HL-60/S4 treated with phorbol 12-myristate 13-acetate at 8.2 ng/mL for 4 days and 3 days (cell line): ENCODE measurements around the gene AGAP4.
"Not testable (repeated sequence)": the region's sequence is repeated elsewhere in the genome, so short reads cannot be mapped to it uniquely, and the experiment has no call there.

Experiments
- in situ Hi-C: fragments of 300-500 bp; cut with MboI; formaldehyde crosslinking; loops from 2 replicates; pipeline ENCODE4 v1.15.0; 2022; ENCODE audit warnings: low sequenced_read_pairs

The AGAP4 gene

DNA sequence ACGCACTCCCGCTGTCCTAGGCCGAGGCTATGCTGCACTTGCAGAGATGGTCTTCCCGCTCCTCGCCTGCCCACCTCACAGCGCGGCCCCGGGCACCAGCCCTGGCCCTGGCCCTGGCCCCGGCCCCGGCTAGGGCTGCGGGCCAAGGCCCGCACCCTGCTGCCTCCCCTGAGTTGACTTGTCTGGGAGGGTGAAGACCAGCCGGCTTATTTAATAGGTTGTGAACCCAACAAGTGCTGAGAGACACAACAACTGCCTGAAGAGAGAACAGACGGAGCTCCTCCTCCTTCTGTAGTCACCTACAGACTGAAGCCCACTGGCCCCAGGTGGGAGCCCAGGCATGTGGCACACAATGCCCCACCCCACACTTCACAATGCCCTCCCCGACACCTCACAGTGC lies at the start of gene AGAP4:
Gene AGAP4 (minus strand): TSS at position 101 of the 400 bp plus-strand sequence. CDS start 153 bp downstream, outside the sequence.
- in situ Hi-C loops = not testable (repeated sequence)

DNA sequence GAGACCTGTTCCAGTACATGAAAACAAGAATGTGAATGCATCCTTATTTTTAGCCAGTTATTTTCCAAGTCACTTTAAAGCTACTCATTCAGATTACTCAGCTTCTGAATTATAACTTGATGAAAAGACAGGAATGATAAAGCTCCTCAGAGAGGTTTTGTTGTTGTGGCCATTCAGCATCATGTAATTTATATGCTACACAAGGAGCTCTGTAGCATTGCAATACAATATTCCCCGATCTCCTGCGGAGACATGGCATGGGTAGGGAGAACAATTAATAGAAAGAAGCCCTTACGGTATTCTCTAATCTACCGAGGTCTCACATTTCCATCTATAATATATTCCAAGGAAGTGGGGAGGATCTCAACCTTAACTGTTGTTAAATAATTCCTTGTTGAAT lies 43.4 kb upstream of the AGAP4 start:
- in situ Hi-C loops = not testable (repeated sequence)

DNA sequence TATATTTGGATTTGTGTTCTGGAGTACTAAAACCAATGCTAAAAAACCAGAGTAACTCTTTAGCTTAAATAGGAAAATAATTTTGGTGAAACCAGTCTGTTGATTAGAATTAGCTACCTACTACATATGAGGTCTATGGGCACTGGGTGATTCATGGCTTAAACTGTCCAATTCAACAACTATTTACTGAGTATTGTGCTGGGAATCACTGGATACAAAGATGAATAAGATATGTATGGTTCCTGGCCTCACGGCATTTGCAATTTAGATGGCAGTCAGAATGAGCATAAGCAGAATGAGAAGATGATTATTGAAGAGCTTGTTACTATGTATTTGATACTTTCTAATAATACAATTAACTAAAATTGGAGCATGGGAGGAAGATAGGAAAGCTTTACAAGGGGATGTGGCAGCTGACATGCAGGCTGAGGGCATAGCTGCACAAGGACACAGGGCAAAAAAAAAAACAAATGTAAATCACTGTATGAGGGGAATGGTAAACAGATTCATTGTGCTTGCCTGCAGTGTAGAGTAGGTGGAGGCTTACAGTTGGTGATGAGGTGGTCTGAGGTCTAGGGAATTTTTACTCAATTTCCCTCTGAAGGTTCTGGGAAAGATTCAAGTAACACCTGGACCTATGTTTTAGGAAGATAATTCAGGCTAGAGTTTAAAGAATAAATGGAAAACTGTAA lies 42.4 kb upstream of the AGAP4 start:
- in situ Hi-C loops = not testable (repeated sequence)

DNA sequence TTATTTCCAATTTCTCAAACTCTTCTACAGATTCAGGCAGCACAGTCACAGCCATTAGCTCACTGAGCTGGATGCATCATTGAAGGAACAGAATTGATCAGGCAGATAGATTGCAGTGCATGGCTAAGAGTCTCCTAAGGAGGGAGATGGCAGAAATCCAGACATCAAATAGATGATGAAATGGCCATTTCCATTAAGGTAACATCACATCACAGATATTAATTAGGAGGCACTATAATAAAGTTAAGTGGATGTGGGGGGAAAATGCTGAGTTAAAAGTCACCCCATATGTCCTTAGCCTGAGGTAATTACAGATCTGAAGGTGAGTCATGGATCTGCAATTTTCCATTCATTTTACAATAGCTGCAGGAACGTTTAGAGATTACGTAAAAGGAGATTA lies 35.6 kb upstream of the AGAP4 start:
- in situ Hi-C loops = not testable (repeated sequence)

DNA sequence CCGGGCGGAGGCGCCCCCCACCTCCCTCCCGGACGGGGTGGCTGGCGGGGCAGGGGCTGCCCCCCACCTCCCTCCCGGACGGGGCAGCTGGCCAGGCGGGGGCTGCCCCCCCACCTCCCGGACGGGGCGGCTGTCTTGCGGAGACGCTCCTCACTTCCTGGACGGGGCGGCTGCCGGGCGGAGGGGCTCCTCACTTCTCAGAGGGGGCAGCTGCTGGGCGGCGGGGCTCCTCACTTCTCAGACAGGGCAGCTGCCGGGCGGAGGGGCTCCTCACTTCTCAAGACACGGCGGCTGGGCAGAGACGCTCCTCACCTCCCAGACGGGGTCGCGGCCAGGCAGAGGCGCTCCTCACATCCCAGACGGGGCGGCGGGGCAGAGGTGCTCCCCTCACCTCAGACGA lies 18.1 kb upstream of the AGAP4 start:
- in situ Hi-C loops = not testable (repeated sequence)

DNA sequence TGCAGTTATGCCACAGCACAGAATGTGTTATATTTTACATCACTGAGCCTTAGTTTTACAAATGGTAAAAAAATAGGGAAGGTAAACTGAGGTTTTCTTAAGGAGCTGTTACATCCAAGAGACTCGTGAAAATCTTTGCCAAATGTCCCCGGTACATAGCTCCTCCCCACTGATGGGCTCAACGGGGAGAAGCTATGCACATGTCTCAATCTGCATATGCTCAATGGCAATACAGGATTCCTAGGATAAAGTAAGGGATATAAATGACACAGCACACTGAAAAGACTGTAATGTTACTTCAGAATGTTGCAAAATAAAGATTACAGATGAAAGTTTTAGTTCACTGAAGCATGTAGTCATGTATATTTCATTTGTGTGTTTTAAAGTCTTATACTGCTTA lies 17.0 kb upstream of the AGAP4 start:
- in situ Hi-C loops = not testable (repeated sequence)

DNA sequence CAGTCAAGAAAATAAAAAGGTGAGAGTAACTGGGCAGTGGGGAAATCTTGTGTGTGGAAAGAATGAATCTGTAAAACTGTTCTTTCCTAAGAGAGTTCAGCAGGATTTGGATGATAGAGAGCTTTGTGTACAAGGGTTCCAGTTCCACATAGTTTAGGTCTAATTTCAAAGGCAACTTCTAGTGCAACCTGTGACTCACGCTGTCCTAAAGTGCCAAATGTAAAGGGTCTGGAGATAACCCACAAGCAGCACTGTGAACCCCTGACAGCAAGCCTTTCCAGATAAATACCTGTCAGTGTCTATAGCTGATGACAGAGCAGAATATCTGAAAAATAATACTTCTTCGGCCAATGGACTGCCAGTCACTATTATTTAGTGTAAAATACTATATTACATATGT lies 16.3 kb upstream of the AGAP4 start:
- in situ Hi-C loops = not testable (repeated sequence)

DNA sequence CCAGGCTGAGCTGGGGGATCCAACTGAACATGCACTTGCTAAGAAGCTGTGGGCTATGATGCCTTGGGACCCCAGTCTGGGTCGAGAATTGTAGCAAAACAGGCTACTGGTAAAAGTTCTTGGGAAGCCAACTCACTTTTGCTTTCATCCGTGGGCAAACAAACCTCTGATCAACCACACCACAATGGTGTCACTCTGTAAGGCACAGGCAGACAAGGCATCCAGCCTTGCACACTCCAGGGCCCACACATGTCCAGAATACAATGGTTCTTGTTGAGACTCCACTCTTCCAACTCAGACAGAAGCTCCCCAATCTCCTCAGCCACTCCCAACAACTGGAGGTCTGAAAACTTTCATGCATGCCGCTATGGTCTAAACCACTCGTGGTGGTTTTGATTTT lies 10.6 kb upstream of the AGAP4 start:
- in situ Hi-C loops = not testable (repeated sequence)

DNA sequence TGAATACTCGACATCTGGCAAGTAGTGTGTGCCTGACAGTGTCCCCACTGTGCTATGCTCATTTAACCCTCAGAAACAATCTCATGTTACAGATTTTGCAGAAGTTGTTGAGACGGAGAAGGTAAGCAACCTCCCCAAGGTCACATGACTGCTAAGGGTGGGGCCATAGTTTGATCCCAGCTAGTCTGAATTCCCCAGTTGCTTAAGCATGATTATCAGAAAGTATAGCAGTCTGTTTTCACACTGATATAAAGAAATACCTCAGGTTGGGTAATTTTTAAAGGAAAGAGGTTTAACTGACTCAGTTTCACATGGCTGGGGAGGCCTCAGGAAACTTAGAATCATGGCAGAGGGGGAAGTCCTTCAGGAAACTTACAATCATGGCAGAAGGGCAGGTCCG lies 1.2 kb upstream of the AGAP4 start:
- in situ Hi-C loops = not testable (repeated sequence)

DNA sequence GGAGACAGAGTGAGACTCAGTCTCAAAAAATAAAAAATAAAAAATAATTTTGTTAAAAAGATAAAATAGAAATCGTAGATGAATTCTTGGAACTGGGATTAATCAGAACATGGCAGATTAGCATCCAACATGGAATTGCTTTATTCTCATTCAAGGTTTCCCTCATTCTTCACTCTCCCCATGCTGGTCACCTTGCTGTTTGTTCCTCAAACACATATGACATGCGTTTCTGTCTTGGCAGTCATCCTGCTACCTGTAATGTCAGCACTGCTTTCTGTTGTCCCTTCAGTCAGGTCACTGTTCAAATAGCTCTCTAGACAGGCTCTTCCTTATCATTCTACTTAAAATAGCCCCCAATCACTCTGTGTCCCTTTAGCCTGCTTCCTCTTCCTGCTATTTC lies 24.4 kb downstream of the AGAP4 start:
- in situ Hi-C loops = not testable (repeated sequence)

DNA sequence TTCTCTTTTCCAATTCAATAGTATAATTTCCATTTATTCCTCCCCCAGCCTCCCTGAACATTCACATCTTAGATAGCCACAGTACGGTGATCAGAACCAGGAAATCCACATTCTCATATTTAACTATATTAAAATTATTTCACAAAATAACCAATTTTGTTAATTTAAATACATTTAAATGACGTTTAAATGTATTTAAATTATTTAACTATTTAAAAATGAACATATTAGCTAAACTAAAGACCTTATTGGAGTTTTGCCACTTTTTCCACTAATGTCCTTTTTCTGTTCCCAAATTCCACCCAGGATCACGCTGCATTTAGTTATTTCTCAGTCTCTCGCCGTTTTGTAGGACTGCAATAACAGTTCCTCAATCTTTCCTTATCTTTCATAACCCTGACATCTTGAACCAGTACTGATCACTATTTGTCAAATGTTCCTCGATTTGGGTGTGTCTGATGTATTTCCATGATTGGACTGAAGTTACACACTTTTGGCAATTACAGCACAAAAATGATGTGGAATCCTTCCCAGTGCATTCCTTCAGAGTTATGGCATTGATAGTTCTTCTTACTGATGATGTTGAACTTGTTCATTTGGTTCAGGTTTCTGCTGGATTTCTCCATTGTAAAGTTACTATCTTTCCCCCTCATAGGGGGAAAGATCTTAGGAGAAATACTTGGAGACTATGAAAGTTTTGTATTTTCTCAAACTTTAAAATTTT lies 27.0 kb downstream of the AGAP4 start:
- in situ Hi-C loops = not testable (repeated sequence)

DNA sequence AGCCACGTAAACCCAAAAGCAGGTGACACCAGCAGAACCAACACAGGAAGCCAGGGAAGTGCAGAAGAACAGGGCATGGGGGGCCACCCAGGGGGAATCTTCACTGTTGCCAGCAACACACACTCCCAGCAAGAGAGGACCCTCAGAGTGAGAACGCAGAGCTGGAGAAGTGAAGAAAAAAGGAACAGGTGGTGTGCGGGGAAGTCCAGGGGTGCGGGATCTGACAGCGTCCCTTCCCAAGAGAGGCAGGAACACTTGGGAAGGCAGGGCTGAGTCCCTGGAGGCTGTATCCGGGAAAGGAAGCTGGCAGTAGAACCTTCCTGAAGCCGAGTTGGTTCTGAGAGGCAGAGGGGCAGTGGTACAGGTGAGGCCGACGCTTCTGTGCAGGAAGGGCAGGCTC lies 27.7 kb downstream of the AGAP4 start:
- in situ Hi-C loops = no loop called here

DNA sequence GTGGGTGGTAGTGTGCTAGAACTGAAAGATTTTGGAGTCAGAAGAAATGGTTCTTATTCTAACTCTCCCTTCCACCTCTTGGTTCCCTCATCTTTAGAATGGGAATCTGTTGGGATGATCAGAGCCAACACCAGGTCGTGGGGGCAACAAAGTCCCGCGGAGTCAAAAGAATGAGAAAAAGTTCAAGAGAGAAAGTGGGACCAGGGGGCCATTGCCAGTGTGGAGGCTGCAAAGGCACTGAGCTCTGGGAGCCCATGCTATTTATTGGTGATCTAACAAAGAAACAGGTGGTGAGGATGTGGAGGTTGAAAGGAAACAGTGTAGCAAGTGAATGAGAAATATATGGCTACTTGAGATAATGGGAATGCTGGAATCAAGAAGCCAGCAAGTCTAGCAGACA lies 29.4 kb downstream of the AGAP4 start:
- in situ Hi-C loops = no loop called here

DNA sequence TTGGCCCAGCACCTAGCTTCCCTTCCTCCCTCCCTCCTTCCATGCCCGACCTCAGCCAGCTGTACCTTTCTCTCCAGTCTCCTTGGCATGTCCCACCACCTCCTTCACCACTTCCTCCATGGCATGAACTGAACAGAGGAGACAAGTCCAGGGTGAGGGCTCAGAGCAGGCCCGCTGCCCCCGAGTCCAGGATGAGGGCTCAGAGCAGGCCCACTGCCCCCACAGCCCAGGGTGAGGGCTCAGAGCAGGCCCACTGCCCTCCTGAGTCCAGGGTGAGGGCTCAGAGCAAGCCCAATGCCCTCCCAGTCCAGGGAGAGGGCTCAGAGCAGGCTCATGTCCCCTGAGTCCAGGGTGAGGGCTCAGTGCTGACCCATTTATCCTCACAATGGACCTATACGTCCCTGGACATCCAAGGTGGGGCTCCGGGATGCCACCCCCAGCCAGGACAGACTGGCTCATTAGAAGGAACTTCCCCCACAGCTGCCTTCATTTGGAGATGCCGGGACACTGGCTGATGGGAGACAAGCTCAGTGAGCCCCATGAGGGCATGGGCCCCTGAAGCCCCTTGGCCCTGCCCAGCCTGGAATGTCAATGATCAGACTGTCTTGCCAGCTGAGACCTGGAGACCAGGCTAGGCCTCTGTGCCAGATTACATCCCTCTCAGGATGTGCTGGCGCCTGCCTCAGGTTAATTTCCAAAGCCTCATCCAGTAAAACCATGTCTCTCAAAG lies 30.0 kb downstream of the AGAP4 start:
- in situ Hi-C loops = no loop called here

DNA sequence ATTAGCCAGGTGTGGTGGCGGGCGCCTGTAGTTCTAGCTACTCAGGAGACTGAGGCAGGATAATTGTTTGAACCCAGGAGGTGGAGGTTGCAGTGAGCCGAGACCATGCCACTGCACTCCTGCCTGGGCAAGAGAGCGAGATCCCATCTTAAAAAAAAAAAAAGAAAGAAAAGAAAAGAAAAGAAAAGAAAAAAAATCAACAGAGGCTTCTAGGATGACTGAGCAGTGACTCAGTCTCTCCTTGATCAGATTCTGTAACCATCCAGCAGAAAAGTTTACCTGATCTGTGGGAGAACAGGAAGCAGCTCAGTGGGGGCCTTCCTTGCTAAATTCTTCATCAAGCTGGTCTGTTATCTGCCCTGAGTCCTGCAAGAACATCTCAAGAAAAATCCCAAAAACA lies 33.2 kb downstream of the AGAP4 start:
- in situ Hi-C loops = not testable (repeated sequence)

DNA sequence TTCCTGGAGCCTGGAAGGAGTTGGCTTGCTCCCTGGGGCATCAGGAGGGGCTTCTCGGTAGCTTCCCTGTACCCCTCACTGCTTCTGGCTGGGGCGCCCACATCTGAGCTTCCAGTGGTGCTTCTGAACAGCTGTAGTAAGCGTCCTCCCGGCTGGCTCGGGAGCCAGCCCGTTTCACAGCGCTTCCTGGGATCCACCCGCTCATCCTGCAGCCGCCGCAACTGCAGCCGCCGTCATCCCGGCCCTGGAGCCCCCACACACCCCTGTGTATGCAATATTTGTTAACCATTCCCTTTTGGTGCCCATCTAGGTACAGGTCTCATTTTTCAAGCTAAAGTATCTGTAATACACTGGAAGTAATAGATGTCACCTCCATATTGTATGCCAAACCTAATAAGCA lies 34.3 kb downstream of the AGAP4 start:
- in situ Hi-C loops = not testable (repeated sequence)

DNA sequence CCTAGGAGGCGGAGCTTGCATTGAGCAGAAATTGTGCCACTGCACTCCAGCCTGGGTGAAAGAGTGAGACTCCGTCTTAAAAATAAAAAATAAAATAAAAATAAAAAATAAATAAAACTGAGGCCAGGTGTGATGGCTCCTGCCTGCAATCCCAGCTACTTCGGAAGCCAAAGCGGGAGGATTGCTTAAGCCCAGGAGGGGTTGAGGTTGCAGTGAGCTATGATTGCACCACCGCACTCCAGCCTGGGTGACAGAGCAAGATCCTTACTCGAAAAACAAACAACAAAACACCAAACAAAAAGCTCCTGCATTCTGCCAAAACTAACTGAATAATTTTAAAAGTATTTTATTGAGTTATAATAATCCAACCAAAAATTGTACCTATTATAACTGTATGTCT lies 36.2 kb downstream of the AGAP4 start:
- in situ Hi-C loops = no loop called here

DNA sequence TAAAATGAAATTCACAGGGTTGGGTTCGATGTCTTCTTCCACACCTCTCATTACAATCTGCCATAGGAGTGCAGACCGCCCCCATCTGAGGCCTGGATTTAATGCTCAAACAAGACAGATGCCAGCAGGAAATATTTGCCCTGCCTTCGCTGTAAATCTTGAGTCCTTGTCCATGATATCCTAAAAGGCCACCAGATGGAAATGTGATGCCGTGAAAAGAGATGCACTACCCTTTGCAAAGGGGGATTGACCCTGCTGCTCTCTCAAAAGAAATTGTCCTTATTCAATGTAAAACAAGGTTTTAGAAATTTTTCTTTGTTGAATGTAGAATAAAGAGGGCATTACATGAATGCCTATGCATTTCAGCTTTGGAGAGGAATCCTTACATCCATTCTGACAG lies 37.5 kb downstream of the AGAP4 start:
- in situ Hi-C loops = no loop called here

DNA sequence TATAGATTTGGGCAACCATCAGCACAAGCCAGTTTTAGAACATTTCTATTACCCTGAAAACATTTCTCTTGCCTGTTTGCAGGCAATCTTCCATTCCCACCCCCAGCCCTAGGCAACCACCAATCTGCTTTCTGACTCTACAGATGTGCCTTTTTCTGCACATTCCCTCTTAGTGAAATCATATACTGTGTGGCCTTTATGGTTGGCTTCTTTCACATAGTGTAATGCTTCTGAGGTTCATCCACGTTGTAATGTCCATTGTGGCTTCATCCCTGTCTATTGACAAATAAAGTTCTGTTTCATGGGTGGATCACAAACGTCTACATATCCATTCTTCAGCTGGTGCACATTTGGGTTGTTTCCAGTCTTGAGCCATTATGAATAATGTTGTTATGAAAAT lies 42.3 kb downstream of the AGAP4 start:
- in situ Hi-C loops = not testable (repeated sequence)

DNA sequence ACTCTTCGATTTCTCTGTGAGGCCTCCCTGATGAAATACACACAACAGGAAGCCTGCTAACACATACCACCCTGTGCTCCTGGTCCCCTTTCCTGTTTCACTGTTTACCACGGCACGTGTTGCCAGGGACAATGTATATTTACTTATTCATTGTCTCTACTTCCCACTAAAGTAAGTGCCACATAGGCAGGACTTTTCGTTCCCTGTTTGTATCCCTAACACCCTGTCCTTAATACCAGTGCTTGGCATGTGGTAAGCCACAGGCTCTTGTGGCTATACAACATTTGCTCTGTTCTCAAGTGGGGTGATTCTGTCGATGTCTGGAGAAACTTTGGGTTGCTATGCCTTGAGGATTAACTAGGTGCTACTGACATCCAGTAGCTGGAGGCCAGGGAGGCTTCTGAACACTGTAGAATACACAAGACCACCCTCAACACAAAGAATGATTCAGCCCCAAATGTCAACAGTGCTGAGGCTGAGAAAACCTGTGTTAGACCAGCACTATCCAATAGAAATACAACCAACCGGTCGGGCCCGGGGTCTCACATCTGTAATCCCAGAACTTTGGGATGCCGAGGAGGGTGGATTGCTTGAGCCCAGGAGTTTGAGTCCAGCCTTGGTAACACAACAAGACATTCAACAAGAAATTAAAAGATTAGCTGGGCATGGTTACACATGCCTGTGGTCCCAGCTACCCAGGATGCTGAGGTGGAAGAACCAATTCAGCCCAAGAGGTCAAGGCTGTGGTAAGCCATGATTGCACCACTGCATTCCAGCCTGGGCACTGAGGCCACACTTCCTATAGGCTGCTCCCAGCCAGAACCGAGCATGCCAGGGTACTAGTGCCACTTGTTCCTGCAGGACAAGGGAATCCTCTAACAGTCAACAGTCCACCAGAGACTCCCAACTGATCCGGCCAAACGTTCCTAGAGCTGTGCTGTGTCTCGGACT lies 44.0 kb downstream of the AGAP4 start:
- in situ Hi-C loops = not testable (repeated sequence)

DNA sequence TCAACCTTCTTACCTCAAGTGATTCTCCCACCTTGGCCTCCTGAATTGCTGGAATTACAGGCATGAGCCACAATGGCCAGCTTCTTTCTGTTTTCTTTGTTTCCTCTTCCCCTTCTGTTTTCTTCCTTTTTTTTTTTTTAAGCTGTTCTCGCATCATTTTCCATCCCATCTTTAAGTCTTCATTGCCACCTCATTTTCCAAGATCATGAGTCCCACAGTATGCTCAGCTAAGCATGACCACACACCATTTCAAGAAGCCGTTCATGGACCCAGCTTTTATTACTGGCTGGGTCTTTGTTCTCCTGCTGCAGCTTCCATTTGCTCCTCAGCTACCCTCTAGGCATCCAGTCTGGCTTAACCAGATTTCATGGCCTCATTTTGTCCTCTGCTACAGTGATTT lies 52.5 kb downstream of the AGAP4 start:
- in situ Hi-C loops = not testable (repeated sequence)
